Measurements from ENCODE around the gene TCERG1. TPM values are rescaled to one million over a fixed set of nuclear protein-coding genes. Genes with fewer than 3 reads are reported as not detected.

TCERG1 gene
- total RNA-seq, 1 experiment from 2014 or later = 83.5 TPM

- H3K79me2 ChIP-seq (ENCODE audit: insufficient read depth, low read length) = no peaks in the 10 kb centered on the region
- ChIA-PET CTCF (interaction anchor here (2.7 kb wide), 1 partner anchor 10 kb away, joined by 10 read pairs; no protein-coding TSS in a partner anchor), RAD21 (ENCODE audit: low non-redundant PET in 1 of 2, low total read pairs in 2 of 2, uncharacterized antibody in 2 of 2, unreplicated experiment in 2 of 2) (no interaction called here), POLR2A (no interaction called here)
- H3K9ac ChIP-seq (ENCODE audit: low read length) = no peak overlapping the region
- H3K9me3 ChIP-seq (ENCODE audit: control insufficient read depth in 1 of 2, insufficient read depth in 1 of 2, low read depth in 1 of 2, low read length in 2 of 2) = no peaks in the 10 kb centered on the region
- TF ChIP-seq ZFX (IDR thresholded peaks at IDR 0.05) (no peak), MAX (IDR thresholded peaks at IDR 0.05) (no peak), TCF7L2 (IDR thresholded peaks at IDR 0.05; ENCODE audit: borderline replicate concordance, extremely low read depth, insufficient read depth, insufficient read length) (no peak), CTCF (IDR thresholded peaks at IDR 0.05 in 2 of 3, conservative IDR thresholded peaks at IDR 0.05 in 1 of 3; ENCODE audit: borderline replicate concordance in 1 of 3, insufficient read depth in 1 of 3, low read depth in 2 of 3, low read length in 2 of 3) (no peak), ATF3 (IDR thresholded peaks at IDR 0.05) (no peak), CEBPB (IDR thresholded peaks at IDR 0.05; ENCODE audit: low read depth) (no peak), YY1 (IDR thresholded peaks at IDR 0.05; ENCODE audit: extremely low read depth, insufficient replicate concordance, low read depth, low read length) (no peak), FOSL1 (IDR thresholded peaks at IDR 0.05; ENCODE audit: low read depth) (no peak), RAD21 (IDR thresholded peaks at IDR 0.05; ENCODE audit: low read depth) (no peak), EZH2phosphoT487 (IDR thresholded peaks at IDR 0.05; ENCODE audit: borderline replicate concordance) (no peak), POLR2AphosphoS5 (IDR thresholded peaks at IDR 0.05; ENCODE audit: low read depth, low read length) (no peak), CBX3 (IDR thresholded peaks at IDR 0.05; ENCODE audit: low read depth) (no peak), ZBTB33 (IDR thresholded peaks at IDR 0.05; ENCODE audit: extremely low read depth, insufficient replicate concordance, low read length) (no peak)
- no peak overlapping the region for H3K4me2 ChIP-seq (ENCODE audit: low read length)
- no peak overlapping the region for H3K4me3 ChIP-seq (replicated peaks in 1 of 2; ENCODE audit: low read depth in 1 of 2, low read length in 2 of 2)
- no peak overlapping the region for H2AFZ ChIP-seq (ENCODE audit: low read depth, low read length, poor library complexity, severe bottlenecking)
- peaks cover 7% of the 10 kb centered on the region for H3K27me3 ChIP-seq (ENCODE audit: insufficient read depth, low read length)
- DNase-seq (ENCODE audit: low read depth, low spot score) (no peak), ATAC-seq (no peak)
- no peaks in the 10 kb centered on the region for H3K9me2 ChIP-seq (ENCODE audit: insufficient read depth)
- no peaks in the 10 kb centered on the region for H4K20me1 ChIP-seq (ENCODE audit: insufficient read depth)
- no peaks in the 10 kb centered on the region for H3K36me3 ChIP-seq (ENCODE audit: control insufficient read depth in 1 of 2, insufficient read depth in 2 of 2, low read length in 2 of 2)
- no peak overlapping the region for H3K27ac ChIP-seq (ENCODE audit: low read depth, low read length)
- no TSS peak for BruUV-seq (replicated peaks)
- H3K4me1 ChIP-seq (ENCODE audit: control insufficient read depth in 1 of 2, insufficient read depth in 2 of 2, low read length in 2 of 2) = peaks cover 0 to 6% of the 10 kb centered on the region in 2 experiments; a peak in 1 of 4 replicates
- intact Hi-C loops (cut with micrococcal nuclease) = no loop called here
Measured at GRCh38 chr5:146523698-146524097, 76.6 kb downstream of the TCERG1 start.

All from HCT116 (cell line).